Measurements from ENCODE around the gene QKI.

Gene QKI

DNA sequence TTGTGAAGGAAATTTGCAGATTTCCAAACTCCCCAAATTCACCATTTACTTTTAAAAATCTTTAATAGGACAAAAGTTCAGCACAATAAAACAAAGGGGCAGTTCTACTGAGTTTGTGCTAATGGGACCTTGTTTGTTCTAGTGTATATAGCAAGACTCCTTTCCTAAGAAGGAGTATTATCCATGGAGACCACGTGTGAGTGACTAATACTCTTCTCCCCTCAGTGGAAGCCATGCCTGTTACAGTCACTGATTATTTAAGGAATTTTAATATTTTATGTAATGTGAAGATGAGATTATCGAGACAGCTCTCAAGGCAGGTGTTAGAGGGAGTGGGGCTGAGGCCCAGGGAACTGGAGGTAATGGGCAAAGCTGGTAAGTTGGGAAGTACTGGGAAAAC, 16.4 kb upstream of the QKI start:
- TF ChIP-seq, protein P1, sequence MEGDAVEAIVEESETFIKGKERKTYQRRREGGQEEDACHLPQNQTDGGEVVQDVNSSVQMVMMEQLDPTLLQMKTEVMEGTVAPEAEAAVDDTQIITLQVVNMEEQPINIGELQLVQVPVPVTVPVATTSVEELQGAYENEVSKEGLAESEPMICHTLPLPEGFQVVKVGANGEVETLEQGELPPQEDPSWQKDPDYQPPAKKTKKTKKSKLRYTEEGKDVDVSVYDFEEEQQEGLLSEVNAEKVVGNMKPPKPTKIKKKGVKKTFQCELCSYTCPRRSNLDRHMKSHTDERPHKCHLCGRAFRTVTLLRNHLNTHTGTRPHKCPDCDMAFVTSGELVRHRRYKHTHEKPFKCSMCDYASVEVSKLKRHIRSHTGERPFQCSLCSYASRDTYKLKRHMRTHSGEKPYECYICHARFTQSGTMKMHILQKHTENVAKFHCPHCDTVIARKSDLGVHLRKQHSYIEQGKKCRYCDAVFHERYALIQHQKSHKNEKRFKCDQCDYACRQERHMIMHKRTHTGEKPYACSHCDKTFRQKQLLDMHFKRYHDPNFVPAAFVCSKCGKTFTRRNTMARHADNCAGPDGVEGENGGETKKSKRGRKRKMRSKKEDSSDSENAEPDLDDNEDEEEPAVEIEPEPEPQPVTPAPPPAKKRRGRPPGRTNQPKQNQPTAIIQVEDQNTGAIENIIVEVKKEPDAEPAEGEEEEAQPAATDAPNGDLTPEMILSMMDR (IDR thresholded peaks at IDR 0.05; ENCODE audit: borderline replicate concordance, extremely low read depth, low read length, poor library complexity, severe bottlenecking), result no peak
- TF ChIP-seq EZH2 (IDR thresholded peaks at IDR 0.05; ENCODE audit: borderline replicate concordance, low read depth, low read length, severe bottlenecking), result no peak
- H3K36me3 ChIP-seq (ENCODE audit: insufficient read depth, low read length), result no peaks in the 10 kb centered on the region
- no peak overlapping the region for H2AFZ ChIP-seq (ENCODE audit: low read depth, low read length)
- H3K27me3 ChIP-seq (ENCODE audit: insufficient read depth, low read length, poor library complexity), result no peaks in the 10 kb centered on the region
- no peak overlapping the region for H3K4me3 ChIP-seq (ENCODE audit: low read depth in 1 of 2, low read length in 2 of 2)
- H3K9ac ChIP-seq (ENCODE audit: low read depth, low read length), result no peak overlapping the region
- H3K4me2 ChIP-seq (ENCODE audit: insufficient read depth, low read length), result no peak overlapping the region
- H4K20me1 ChIP-seq (ENCODE audit: insufficient read depth, low read length), result no peaks in the 10 kb centered on the region
- H3K4me1 ChIP-seq (ENCODE audit: insufficient read depth, low read length), result no peaks in the 10 kb centered on the region
- ATAC-seq (ENCODE audit: insufficient read depth, low read depth) (no peak), DNase-seq (no peak)
- H3K79me2 ChIP-seq (ENCODE audit: insufficient read depth, low read length), result no peaks in the 10 kb centered on the region
- no peak overlapping the region for H3K27ac ChIP-seq (ENCODE audit: low read length)
- no peaks in the 10 kb centered on the region for H3K9me3 ChIP-seq (ENCODE audit: insufficient read depth, low read length, severe bottlenecking)

DNA sequence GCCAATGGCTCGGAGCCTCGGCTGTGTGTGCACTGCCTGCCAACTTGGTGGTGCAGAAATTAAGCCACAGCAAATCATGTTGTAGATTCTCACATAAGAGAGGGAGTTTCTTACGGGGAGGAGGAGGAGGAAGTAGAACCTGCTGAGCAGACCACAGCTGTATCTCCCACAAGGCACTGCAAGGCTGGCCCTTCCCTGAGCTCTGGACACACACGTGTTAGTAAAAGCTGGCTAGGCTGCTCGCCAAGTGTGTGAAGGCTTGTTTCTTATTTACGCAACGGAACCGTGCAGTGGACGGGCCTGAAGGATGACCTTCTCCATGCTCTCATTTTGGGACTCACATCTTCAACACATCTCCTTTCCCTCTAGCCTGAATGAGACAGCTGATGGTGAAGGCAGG, 15.7 kb upstream of the QKI start:
- no peak overlapping the region for H2AFZ ChIP-seq (ENCODE audit: low read depth, low read length)
- H4K20me1 ChIP-seq (ENCODE audit: insufficient read depth, low read length), result no peaks in the 10 kb centered on the region
- H3K27ac ChIP-seq (ENCODE audit: low read length), result no peak overlapping the region
- H3K4me1 ChIP-seq (ENCODE audit: insufficient read depth, low read length), result no peaks in the 10 kb centered on the region
- DNase-seq (no peak), ATAC-seq (ENCODE audit: insufficient read depth, low read depth) (no peak)
- no peak overlapping the region for H3K4me2 ChIP-seq (ENCODE audit: insufficient read depth, low read length)
- no peaks in the 10 kb centered on the region for H3K27me3 ChIP-seq (ENCODE audit: insufficient read depth, low read length, poor library complexity)
- H3K79me2 ChIP-seq (ENCODE audit: insufficient read depth, low read length), result no peaks in the 10 kb centered on the region
- no peaks in the 10 kb centered on the region for H3K36me3 ChIP-seq (ENCODE audit: insufficient read depth, low read length)
- TF ChIP-seq, protein P1 (IDR thresholded peaks at IDR 0.05; ENCODE audit: borderline replicate concordance, extremely low read depth, low read length, poor library complexity, severe bottlenecking), result no peak
- no peak for TF ChIP-seq EZH2 (IDR thresholded peaks at IDR 0.05; ENCODE audit: borderline replicate concordance, low read depth, low read length, severe bottlenecking)
- no peak overlapping the region for H3K4me3 ChIP-seq (ENCODE audit: low read depth in 1 of 2, low read length in 2 of 2)
- no peak overlapping the region for H3K9ac ChIP-seq (ENCODE audit: low read depth, low read length)
- H3K9me3 ChIP-seq (ENCODE audit: insufficient read depth, low read length, severe bottlenecking), result no peaks in the 10 kb centered on the region

DNA sequence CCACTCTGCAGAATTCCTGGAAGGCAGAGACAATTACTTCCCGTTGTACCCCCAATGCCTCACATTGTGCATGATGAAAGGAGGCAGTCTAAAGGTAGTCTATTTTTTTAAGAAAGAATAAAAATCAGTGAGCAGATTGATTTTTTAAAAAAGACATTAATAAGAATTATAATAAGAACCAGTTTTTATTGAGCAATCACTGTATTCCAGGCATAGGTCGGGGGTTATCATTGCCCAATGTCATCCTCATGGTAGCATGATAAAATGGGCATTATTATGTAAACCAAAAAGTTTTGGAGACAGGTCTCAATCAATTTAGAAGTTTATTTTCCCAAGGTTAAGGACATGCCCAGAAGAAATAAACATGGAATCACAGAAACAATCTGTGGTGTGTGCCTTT, 14.0 kb upstream of the QKI start:
- DNase-seq (no peak), ATAC-seq (ENCODE audit: insufficient read depth, low read depth) (no peak)
- no peaks in the 10 kb centered on the region for H3K79me2 ChIP-seq (ENCODE audit: insufficient read depth, low read length)
- no peaks in the 10 kb centered on the region for H3K4me1 ChIP-seq (ENCODE audit: insufficient read depth, low read length)
- TF ChIP-seq EZH2 (IDR thresholded peaks at IDR 0.05; ENCODE audit: borderline replicate concordance, low read depth, low read length, severe bottlenecking), result no peak
- TF ChIP-seq, protein P1 (IDR thresholded peaks at IDR 0.05; ENCODE audit: borderline replicate concordance, extremely low read depth, low read length, poor library complexity, severe bottlenecking), result no peak
- H2AFZ ChIP-seq (ENCODE audit: low read depth, low read length), result no peak overlapping the region
- H3K27me3 ChIP-seq (ENCODE audit: insufficient read depth, low read length, poor library complexity), result no peaks in the 10 kb centered on the region
- no peak overlapping the region for H3K9ac ChIP-seq (ENCODE audit: low read depth, low read length)
- no peaks in the 10 kb centered on the region for H3K9me3 ChIP-seq (ENCODE audit: insufficient read depth, low read length, severe bottlenecking)
- no peak overlapping the region for H3K27ac ChIP-seq (ENCODE audit: low read length)
- no peaks in the 10 kb centered on the region for H3K36me3 ChIP-seq (ENCODE audit: insufficient read depth, low read length)
- no peak overlapping the region for H3K4me3 ChIP-seq (ENCODE audit: low read depth in 1 of 2, low read length in 2 of 2)
- no peaks in the 10 kb centered on the region for H4K20me1 ChIP-seq (ENCODE audit: insufficient read depth, low read length)
- no peak overlapping the region for H3K4me2 ChIP-seq (ENCODE audit: insufficient read depth, low read length)

Data from DND-41 (cell line).